Measurements from ENCODE around the gene KRT3.

DNA sequence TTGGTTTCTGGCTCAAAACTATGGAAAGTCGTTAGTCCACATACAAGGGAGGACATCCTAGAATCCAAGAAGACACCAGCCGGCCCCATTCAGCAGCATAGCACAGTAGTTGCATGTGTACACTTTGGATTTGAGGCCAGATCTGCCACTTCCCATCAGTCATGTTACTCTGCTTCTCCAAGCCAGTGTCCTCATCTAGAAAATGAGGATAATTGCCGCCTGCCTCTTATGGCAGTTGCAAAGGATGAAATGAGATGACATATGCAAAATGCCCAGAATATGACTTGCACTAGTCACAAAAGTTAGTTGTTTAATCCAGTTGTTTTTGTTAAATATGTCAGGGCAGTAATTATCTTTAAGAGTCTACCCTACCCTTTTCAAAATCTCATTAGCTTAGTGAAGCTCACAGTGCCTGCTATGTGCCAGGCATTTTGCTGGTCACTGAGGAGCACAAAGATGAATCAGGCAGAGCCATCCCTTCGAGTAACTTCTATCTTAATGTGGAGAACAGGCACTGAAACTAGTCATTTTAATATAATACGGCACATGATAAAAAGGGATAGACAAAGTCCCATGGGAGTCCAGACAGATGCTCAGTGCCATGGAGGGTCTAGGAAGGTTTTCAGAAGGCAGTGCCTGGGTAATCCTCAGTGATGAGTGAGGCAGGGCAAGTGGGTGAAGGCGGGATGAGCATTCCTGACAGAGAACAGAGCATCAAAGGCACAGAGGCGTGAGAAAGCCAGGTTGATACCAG is 12.2 kb downstream of the KRT3 start:
- TF ChIP-seq POLR2A (IDR thresholded peaks at IDR 0.05), result no peak
- TF ChIP-seq, protein P1, sequence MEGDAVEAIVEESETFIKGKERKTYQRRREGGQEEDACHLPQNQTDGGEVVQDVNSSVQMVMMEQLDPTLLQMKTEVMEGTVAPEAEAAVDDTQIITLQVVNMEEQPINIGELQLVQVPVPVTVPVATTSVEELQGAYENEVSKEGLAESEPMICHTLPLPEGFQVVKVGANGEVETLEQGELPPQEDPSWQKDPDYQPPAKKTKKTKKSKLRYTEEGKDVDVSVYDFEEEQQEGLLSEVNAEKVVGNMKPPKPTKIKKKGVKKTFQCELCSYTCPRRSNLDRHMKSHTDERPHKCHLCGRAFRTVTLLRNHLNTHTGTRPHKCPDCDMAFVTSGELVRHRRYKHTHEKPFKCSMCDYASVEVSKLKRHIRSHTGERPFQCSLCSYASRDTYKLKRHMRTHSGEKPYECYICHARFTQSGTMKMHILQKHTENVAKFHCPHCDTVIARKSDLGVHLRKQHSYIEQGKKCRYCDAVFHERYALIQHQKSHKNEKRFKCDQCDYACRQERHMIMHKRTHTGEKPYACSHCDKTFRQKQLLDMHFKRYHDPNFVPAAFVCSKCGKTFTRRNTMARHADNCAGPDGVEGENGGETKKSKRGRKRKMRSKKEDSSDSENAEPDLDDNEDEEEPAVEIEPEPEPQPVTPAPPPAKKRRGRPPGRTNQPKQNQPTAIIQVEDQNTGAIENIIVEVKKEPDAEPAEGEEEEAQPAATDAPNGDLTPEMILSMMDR (IDR thresholded peaks at IDR 0.05), result no peak
